Muscle layer of colon (tissue), 2 donors: ENCODE results near the gene ZNF592.
A peak's percentile ranks its signal among the peaks of the same experiment; 100 is the strongest.
"Not testable (repeated sequence)": the region's sequence is repeated elsewhere in the genome, so short reads cannot be mapped to it uniquely, and the experiment has no call there.

ENCODE experiments used
- H3K27ac ChIP-seq: one replicate; pipeline ENCODE4 v1.7.0; 2013; ENCODE audit warnings: low read depth, mild to moderate bottlenecking, low read length, moderate library complexity
- H3K27me3 ChIP-seq, 2 donors: one replicate each; pipeline ENCODE4 v1.7.0; 2013; ENCODE audit warnings: low read length in 2 of 2, mild to moderate bottlenecking in 2 of 2; ENCODE audit not compliant: insufficient read depth in 2 of 2, control insufficient read depth in 1 of 2
- H3K36me3 ChIP-seq: one replicate; pipeline ENCODE4 v1.7.0; 2013; ENCODE audit warnings: mild to moderate bottlenecking, low read length; ENCODE audit not compliant: insufficient read depth
- H3K4me1 ChIP-seq: one replicate; pipeline ENCODE4 v1.7.0; 2013; ENCODE audit warnings: mild to moderate bottlenecking, low read length; ENCODE audit not compliant: insufficient read depth
- H3K4me3 ChIP-seq, 2 donors: one replicate each; pipeline ENCODE4 v1.7.0; 2013; ENCODE audit warnings: low read length in 2 of 2, low read depth in 1 of 2, mild to moderate bottlenecking in 1 of 2, moderate library complexity in 1 of 2
- H3K9ac ChIP-seq: one replicate; pipeline ENCODE4 v1.7.0; 2013; ENCODE audit warnings: low read length
- H3K9me3 ChIP-seq: one replicate; pipeline ENCODE4 v1.7.0; 2013; ENCODE audit warnings: mild to moderate bottlenecking, low read length
- donor health status: abdominal sarcoma.
- donor health status: Adenocarcinoma of cecum.

ZNF592 gene

GRCh38 chr15:84833447-84834228, 85.2 kb downstream of the ZNF592 start:
- H3K4me1 ChIP-seq = peaks cover 38% of the 10 kb centered on the region
- peaks cover under 1% of the 10 kb centered on the region for H3K36me3 ChIP-seq
- no peaks in the 10 kb centered on the region for H3K27me3 ChIP-seq
- no peak overlapping the region for H3K4me3 ChIP-seq
- H3K9ac ChIP-seq = no peak overlapping the region
- no peaks in the 10 kb centered on the region for H3K9me3 ChIP-seq
- no peak overlapping the region for H3K27ac ChIP-seq

GRCh38 chr15:84834229-84834955, 86.0 kb downstream of the ZNF592 start:
- Histone ChIP-seq H3K9me3 (no peaks in the 10 kb centered on the region), H3K9ac (no peak overlapping the region), H3K4me3 (no peak overlapping the region), H3K36me3 (peaks cover 6% of the 10 kb centered on the region), H3K27me3 (no peaks in the 10 kb centered on the region), H3K4me1 (peaks cover 37% of the 10 kb centered on the region), H3K27ac (no peak overlapping the region)

- no peak overlapping the region for H3K4me3 ChIP-seq
- H3K9me3 ChIP-seq = no peaks in the 10 kb centered on the region
- H3K4me1 ChIP-seq = peaks cover 37% of the 10 kb centered on the region
- no peaks in the 10 kb centered on the region for H3K27me3 ChIP-seq
- peaks cover 6% of the 10 kb centered on the region for H3K36me3 ChIP-seq
- no peak overlapping the region for H3K27ac ChIP-seq
- H3K9ac ChIP-seq = no peak overlapping the region
Observed at GRCh38 chr15:84834969-84835368, 86.6 kb downstream of the ZNF592 start.

DNA sequence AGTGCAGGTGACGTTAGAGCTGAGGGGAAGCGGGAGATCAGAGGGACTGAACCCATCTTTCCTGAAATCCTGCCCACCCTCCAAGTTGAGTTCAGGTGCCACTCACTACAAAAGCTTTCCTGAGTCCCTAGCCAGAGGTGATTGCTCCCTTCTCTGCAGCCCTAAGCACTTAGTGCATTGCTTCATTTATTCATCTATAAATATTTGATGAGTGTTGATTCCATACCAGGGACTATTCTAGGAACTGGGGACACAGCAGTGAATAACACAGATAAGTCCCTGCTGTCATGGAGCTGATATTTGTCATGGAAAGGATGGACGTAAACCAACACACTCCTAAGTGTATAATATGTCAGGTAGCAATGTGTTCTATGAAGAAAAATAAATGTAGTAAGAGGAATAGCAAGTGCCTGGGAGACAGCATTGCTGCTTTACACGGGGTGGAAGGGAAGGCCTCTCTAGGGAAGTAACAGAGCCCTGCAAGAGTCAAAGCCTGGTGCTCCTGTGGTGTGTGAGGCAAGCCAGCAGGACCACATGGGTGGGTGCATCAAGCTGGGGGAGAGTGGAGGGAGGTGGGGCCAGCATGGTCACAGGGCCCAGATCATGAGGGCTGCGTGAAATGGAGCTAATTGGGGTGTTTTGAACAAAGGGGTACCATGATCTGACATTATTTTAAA, 87.4 kb downstream of the ZNF592 start:
- Histone ChIP-seq H3K4me3 (no peak overlapping the region), H3K36me3 (peaks cover 6% of the 10 kb centered on the region), H3K9ac (no peak overlapping the region), H3K9me3 (no peaks in the 10 kb centered on the region), H3K27ac (no peak overlapping the region), H3K4me1 (peaks cover 46% of the 10 kb centered on the region), H3K27me3 (no peaks in the 10 kb centered on the region)

DNA sequence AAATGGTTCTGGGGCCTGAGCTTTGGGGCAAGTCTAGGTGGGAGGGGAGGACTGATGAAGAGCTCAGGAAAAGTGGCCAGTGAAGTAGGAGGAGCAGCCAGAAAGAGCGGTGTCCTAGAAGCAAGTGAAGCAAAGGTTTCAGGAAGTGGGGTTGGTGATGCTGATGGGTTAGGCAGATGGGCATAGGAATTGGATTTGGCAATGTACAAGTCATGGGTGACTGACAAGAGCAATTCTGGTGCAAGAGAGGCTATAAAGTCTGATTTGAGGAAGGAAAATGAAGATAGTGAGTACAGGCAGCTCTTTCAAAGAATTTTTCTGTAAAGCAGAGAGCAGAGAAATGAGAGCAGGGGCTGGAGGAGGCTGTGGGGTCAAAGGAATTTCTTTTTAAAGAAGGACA, 88.5 kb downstream of the ZNF592 start:
- Histone ChIP-seq H3K27me3 (no peaks in the 10 kb centered on the region), H3K4me1 (peaks cover 50% of the 10 kb centered on the region), H3K4me3 (no peak overlapping the region), H3K9ac (no peak overlapping the region), H3K27ac (no peak overlapping the region), H3K36me3 (peaks cover 6% of the 10 kb centered on the region), H3K9me3 (no peaks in the 10 kb centered on the region)

- peaks cover 25% of the 10 kb centered on the region for H3K4me1 ChIP-seq
- no peak overlapping the region for H3K27ac ChIP-seq
- no peak overlapping the region for H3K4me3 ChIP-seq
- peaks cover 6% of the 10 kb centered on the region for H3K36me3 ChIP-seq
- no peak overlapping the region for H3K9ac ChIP-seq
- no peaks in the 10 kb centered on the region for H3K9me3 ChIP-seq
- no peaks in the 10 kb centered on the region for H3K27me3 ChIP-seq
Observed at GRCh38 chr15:84839714-84840113, 91.3 kb downstream of the ZNF592 start.

DNA sequence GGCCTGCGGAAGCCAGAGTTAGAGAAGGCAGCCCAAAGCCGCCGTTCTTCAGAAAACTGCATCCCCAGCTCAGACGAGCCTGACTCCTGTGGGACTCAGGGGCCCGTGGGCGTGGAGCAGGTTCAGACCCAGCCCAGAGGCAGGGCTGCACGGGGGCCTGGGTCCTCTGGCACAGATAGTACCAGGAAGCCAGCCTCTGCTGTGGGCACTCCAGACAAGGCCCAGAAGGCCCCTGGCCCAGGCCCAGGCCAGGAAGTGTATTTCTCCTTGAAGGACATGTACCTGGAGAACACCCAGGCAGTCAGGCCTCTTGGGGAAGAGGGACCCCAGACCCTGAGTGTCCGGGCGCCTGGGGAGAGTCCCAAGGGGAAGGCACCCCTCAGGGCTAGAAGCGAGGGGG, 91.9 kb downstream of the ZNF592 start:
- Histone ChIP-seq H3K9me3 (no peaks in the 10 kb centered on the region), H3K4me3 (peak overlapping the region in 1 of 2 donors; percentile 8), H3K27ac (peak overlapping the region; percentile 80), H3K27me3 (no peaks in the 10 kb centered on the region), H3K4me1 (peaks cover 28% of the 10 kb centered on the region), H3K36me3 (peaks cover 6% of the 10 kb centered on the region), H3K9ac (no peak overlapping the region)

- no peaks in the 10 kb centered on the region for H3K27me3 ChIP-seq
- peak overlapping the region in 1 of 2 donors; percentile 8 for H3K4me3 ChIP-seq
- peaks cover 6% of the 10 kb centered on the region for H3K36me3 ChIP-seq
- H3K27ac ChIP-seq = peak overlapping the region; percentile 80
- H3K4me1 ChIP-seq = peaks cover 30% of the 10 kb centered on the region
- no peak overlapping the region for H3K9ac ChIP-seq
- no peaks in the 10 kb centered on the region for H3K9me3 ChIP-seq
Observed at GRCh38 chr15:84840741-84841429, 92.5 kb downstream of the ZNF592 start.

GRCh38 chr15:84842781-84843180, 94.4 kb downstream of the ZNF592 start:
- Histone ChIP-seq H3K36me3 (peaks cover 6% of the 10 kb centered on the region), H3K27ac (no peak overlapping the region), H3K9ac (no peak overlapping the region), H3K27me3 (no peaks in the 10 kb centered on the region), H3K4me1 (peaks cover 30% of the 10 kb centered on the region), H3K4me3 (no peak overlapping the region), H3K9me3 (no peaks in the 10 kb centered on the region)

- no peaks in the 10 kb centered on the region for H3K9me3 ChIP-seq
- peak overlapping the region; percentile 39 for H3K27ac ChIP-seq
- no peak overlapping the region for H3K9ac ChIP-seq
- no peaks in the 10 kb centered on the region for H3K27me3 ChIP-seq
- H3K36me3 ChIP-seq = no peaks in the 10 kb centered on the region
- no peak overlapping the region for H3K4me3 ChIP-seq
- peaks cover 25% of the 10 kb centered on the region for H3K4me1 ChIP-seq
Observed at GRCh38 chr15:84844964-84845363, 96.6 kb downstream of the ZNF592 start.

GRCh38 chr15:84845631-84846030, 97.2 kb downstream of the ZNF592 start:
- H3K27me3 ChIP-seq, H3K9me3 ChIP-seq, H3K4me3 ChIP-seq, H3K9ac ChIP-seq, H3K36me3 ChIP-seq: not testable (repeated sequence)
- Histone ChIP-seq H3K4me1 (peaks cover 18% of the 10 kb centered on the region), H3K27ac (peak overlapping the region; percentile 39)
